GM23338 (cell line): Measurements from ENCODE around the gene CASP2. TPM values are rescaled to one million over a fixed set of nuclear protein-coding genes. Genes with fewer than 3 reads are reported as not detected.

Experiments used
- ATAC-seq: fragments of 200-7000 bp; cut with Tn5 transposase; 3 replicates; pipeline ENCODE4 v1.9.1; 2020
- DNase-seq: peaks from one replicate; pipeline ENCODE4 v3.0.0-alpha.2; 2015; ENCODE audit warnings: low spot score
- H2AFZ ChIP-seq: fragments of 200-600 bp; sonication (generic); 2 replicates; pipeline ENCODE4 v1.8.0; 2016; ENCODE audit warnings: antibody characterized with exemption, mild to moderate bottlenecking, moderate library complexity
- H3F3A ChIP-seq: fragments of 200-600 bp; sonication (generic); replicated peaks from 2 replicates; pipeline ENCODE4 v1.8.0; 2017; ENCODE audit warnings: antibody characterized with exemption, mixed run types, low read depth
- H3K27ac ChIP-seq: fragments of 200-600 bp; sonication (generic); 2 replicates; pipeline ENCODE4 v1.6.1; 2016; ENCODE audit warnings: low read depth
- H3K27me3 ChIP-seq: fragments of 200-600 bp; sonication (generic); 2 replicates; pipeline ENCODE4 v1.8.0; 2016; ENCODE audit warnings: mild to moderate bottlenecking, mixed run types, moderate library complexity; ENCODE audit not compliant: insufficient read depth
- H3K36me3 ChIP-seq: fragments of 200-600 bp; sonication (generic); 2 replicates; pipeline ENCODE4 v1.8.0; 2016; ENCODE audit warnings: mild to moderate bottlenecking; ENCODE audit not compliant: insufficient read depth
- H3K4me1 ChIP-seq: fragments of 200-600 bp; sonication (generic); 2 replicates; pipeline ENCODE4 v1.8.0; 2016; ENCODE audit warnings: mild to moderate bottlenecking, moderate library complexity; ENCODE audit not compliant: insufficient read depth
- H3K4me2 ChIP-seq: fragments of 200-600 bp; sonication (generic); 2 replicates; pipeline ENCODE4 v1.7.1; 2017; ENCODE audit warnings: mixed run types
- H3K4me3 ChIP-seq: fragments of 200-600 bp; sonication (generic); 2 replicates; pipeline ENCODE4 v1.6.1; 2016; ENCODE audit warnings: mixed run types
- H3K79me2 ChIP-seq: fragments of 200-600 bp; sonication (generic); replicated peaks from 2 replicates; pipeline ENCODE4 v1.8.0; 2017; ENCODE audit warnings: mild to moderate bottlenecking; ENCODE audit not compliant: insufficient read depth
- H3K9me2 ChIP-seq: fragments of 200-600 bp; sonication (generic); 2 replicates; pipeline ENCODE4 v1.8.0; 2017; ENCODE audit not compliant: insufficient read depth
- H4K20me1 ChIP-seq: fragments of 200-600 bp; sonication (generic); replicated peaks from 2 replicates; pipeline ENCODE4 v1.8.0; 2017; ENCODE audit warnings: mild to moderate bottlenecking; ENCODE audit not compliant: insufficient read depth
- H3K27ac Mint-ChIP-seq: 2 replicates; pipeline ENCODE4 v1.8.0; 2020; ENCODE audit warnings: inconsistent platforms, mild to moderate bottlenecking, moderate library complexity, mixed read lengths
- H3K27me3 Mint-ChIP-seq: 3 replicates; pipeline ENCODE4 v1.8.0; 2022; ENCODE audit warnings: low read depth, mild to moderate bottlenecking, moderate library complexity, mixed read lengths, inconsistent platforms; ENCODE audit not compliant: insufficient read depth, poor library complexity
- H3K36me3 Mint-ChIP-seq: 3 replicates; pipeline ENCODE4 v1.8.0; 2021; ENCODE audit warnings: low read depth, mild to moderate bottlenecking, inconsistent platforms, moderate library complexity, mixed read lengths
- H3K4me1 Mint-ChIP-seq: 3 replicates; pipeline ENCODE4 v1.8.0; 2020; ENCODE audit warnings: mild to moderate bottlenecking, inconsistent platforms, mixed read lengths
- H3K4me3 Mint-ChIP-seq: 3 replicates; pipeline ENCODE4 v1.8.0; 2021; ENCODE audit warnings: moderate library complexity, mild to moderate bottlenecking, inconsistent platforms, mixed read lengths
- H3K9me3 Mint-ChIP-seq: 3 replicates; pipeline ENCODE4 v1.8.0; 2020; ENCODE audit warnings: moderate library complexity, mild to moderate bottlenecking, inconsistent platforms, mixed read lengths
- EZH2 ChIP-seq: fragments of 200-600 bp; sonication (generic); IDR thresholded peaks from one replicate; pipeline ENCODE4 v1.8.0; 2017; ENCODE audit warnings: antibody characterized with exemption, mild to moderate bottlenecking, low read depth; ENCODE audit not compliant: unreplicated experiment
- EZH2phosphoT487 ChIP-seq: fragments of 200-600 bp; sonication (generic); IDR thresholded peaks from one replicate; pipeline ENCODE4 v1.8.1; 2018; ENCODE audit warnings: antibody characterized with exemption; ENCODE audit not compliant: unreplicated experiment
- JUNB ChIP-seq: IDR thresholded peaks from one replicate; pipeline ENCODE4 v1.6.1; 2016; ENCODE audit warnings: antibody characterized with exemption; ENCODE audit not compliant: unreplicated experiment
- NANOG ChIP-seq: IDR thresholded peaks from 2 replicates; pipeline ENCODE4 v1.6.1; 2016; ENCODE audit warnings: antibody characterized with exemption, borderline replicate concordance
- POLR2AphosphoS5 ChIP-seq: IDR thresholded peaks from 2 replicates; pipeline ENCODE4 v1.6.1; 2016; ENCODE audit warnings: antibody characterized with exemption, low read depth
- STAT1 ChIP-seq: IDR thresholded peaks from one replicate; pipeline ENCODE4 v1.6.1; 2016; ENCODE audit warnings: antibody characterized with exemption; ENCODE audit not compliant: unreplicated experiment
- ZNF114 ChIP-seq: fragments of 250-450 bp; sonication (Bioruptor Pico); IDR thresholded peaks from 2 replicates; pipeline ENCODE4 v1.5.0; 2020; ENCODE audit warnings: mild to moderate bottlenecking, moderate library complexity
- polyA plus RNA-seq: library from polyadenylated mRNA; unstranded; fragments of >200 nt; fragmentation: Nextera tagmentation; extraction: Ambion mirVana; gene quantifications from 2 replicates; pipeline ENCODE4 v1.2.1, GENCODE V29; 2016
- total RNA-seq: library from RNA; depleted of rRNA; stranded (reverse); fragments of >200 nt; shearing (Covaris generic); gene quantifications from 2 replicates; pipeline ENCODE4 v1.2.3, GENCODE V29; 2014
- TF ChIP-seq, protein P1 (sequence below): fragments of 250-450 bp; sonication (Bioruptor Pico); IDR thresholded peaks from 2 replicates; pipeline ENCODE4 v1.5.0; 2020; ENCODE audit warnings: mild to moderate bottlenecking, moderate library complexity
- TF ChIP-seq, protein P2 (sequence below): IDR thresholded peaks from 2 replicates; pipeline ENCODE4 v1.6.1; 2016; ENCODE audit warnings: antibody characterized with exemption

Gene CASP2
- total and polyA plus RNA-seq, 2 experiments from 2014 or later: 17.7 to 21.8 TPM

DNA sequence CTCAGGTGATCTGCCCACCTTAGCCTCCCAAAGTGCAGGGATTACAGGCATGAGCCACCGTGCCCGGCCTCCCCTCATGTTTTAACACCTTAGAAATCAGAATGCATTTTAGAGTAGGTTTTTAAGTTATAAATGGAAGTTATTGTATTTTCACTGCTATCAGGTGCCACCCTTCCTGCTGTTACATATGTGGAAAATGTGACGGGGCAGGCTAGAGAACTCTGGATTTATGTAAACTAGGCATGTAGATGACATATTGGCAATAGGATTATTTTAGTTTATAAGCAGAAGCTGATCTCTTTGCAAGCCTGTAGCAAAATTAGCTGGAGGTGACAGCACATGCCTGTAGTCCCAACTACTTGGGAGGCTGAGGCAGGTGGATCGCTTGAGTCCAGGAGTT is 2.1 kb downstream of the CASP2 start (continued):
- TF ChIP-seq, protein P1, sequence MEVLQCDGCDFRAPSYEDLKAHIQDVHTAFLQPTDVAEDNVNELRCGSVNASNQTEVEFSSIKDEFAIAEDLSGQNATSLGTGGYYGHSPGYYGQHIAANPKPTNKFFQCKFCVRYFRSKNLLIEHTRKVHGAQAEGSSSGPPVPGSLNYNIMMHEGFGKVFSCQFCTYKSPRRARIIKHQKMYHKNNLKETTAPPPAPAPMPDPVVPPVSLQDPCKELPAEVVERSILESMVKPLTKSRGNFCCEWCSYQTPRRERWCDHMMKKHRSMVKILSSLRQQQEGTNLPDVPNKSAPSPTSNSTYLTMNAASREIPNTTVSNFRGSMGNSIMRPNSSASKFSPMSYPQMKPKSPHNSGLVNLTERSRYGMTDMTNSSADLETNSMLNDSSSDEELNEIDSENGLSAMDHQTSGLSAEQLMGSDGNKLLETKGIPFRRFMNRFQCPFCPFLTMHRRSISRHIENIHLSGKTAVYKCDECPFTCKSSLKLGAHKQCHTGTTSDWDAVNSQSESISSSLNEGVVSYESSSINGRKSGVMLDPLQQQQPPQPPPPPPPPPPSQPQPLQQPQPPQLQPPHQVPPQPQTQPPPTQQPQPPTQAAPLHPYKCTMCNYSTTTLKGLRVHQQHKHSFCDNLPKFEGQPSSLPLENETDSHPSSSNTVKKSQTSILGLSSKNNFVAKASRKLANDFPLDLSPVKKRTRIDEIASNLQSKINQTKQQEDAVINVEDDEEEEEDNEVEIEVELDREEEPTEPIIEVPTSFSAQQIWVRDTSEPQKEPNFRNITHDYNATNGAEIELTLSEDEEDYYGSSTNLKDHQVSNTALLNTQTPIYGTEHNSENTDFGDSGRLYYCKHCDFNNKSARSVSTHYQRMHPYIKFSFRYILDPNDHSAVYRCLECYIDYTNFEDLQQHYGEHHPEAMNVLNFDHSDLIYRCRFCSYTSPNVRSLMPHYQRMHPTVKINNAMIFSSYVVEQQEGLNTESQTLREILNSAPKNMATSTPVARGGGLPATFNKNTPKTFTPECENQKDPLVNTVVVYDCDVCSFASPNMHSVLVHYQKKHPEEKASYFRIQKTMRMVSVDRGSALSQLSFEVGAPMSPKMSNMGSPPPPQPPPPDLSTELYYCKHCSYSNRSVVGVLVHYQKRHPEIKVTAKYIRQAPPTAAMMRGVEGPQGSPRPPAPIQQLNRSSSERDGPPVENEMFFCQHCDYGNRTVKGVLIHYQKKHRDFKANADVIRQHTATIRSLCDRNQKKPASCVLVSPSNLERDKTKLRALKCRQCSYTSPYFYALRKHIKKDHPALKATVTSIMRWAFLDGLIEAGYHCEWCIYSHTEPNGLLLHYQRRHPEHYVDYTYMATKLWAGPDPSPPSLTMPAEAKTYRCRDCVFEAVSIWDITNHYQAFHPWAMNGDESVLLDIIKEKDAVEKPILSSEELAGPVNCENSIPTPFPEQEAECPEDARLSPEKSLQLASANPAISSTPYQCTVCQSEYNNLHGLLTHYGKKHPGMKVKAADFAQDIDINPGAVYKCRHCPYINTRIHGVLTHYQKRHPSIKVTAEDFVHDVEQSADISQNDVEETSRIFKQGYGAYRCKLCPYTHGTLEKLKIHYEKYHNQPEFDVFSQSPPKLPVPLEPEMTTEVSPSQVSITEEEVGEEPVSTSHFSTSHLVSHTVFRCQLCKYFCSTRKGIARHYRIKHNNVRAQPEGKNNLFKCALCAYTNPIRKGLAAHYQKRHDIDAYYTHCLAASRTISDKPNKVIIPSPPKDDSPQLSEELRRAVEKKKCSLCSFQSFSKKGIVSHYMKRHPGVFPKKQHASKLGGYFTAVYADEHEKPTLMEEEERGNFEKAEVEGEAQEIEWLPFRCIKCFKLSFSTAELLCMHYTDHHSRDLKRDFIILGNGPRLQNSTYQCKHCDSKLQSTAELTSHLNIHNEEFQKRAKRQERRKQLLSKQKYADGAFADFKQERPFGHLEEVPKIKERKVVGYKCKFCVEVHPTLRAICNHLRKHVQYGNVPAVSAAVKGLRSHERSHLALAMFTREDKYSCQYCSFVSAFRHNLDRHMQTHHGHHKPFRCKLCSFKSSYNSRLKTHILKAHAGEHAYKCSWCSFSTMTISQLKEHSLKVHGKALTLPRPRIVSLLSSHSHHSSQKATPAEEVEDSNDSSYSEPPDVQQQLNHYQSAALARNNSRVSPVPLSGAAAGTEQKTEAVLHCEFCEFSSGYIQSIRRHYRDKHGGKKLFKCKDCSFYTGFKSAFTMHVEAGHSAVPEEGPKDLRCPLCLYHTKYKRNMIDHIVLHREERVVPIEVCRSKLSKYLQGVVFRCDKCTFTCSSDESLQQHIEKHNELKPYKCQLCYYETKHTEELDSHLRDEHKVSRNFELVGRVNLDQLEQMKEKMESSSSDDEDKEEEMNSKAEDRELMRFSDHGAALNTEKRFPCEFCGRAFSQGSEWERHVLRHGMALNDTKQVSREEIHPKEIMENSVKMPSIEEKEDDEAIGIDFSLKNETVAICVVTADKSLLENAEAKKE: no peak
- no peak for TF ChIP-seq NANOG
- TF ChIP-seq ZNF114: no peak
- TF ChIP-seq STAT1: no peak

DNA sequence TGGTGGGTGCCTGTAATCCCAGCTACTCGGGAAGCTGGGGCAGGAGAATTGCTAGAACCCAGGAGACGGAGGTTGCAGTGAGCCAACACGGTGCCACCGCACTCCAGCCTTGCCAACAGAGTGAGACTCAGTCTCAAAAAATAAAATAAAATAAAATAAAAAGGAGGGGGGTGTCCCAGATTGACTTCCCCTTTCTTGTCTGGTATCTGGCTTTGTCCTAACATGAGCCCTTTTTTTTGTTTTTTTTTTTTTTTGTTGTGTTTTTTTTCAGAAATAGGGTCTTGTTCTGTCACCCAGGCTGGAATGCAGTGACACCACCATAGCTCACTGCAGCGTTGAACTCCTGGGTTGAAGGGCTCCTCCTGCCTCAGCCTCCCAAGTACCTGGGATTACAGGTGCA is 4.7 kb downstream of the CASP2 start:
- Histone ChIP-seq H3K79me2 (peaks cover 62% of the 10 kb centered on the region), H3F3A (no peaks in the 10 kb centered on the region), H3K9me2 (no peaks in the 10 kb centered on the region), H3K36me3 (peaks cover 56% of the 10 kb centered on the region), H3K4me2 (no peak overlapping the region), H3K27ac (no peak overlapping the region), H3K27me3 (no peaks in the 10 kb centered on the region), H3K4me3 (no peak overlapping the region), H2AFZ (no peak overlapping the region), H4K20me1 (peaks cover 28% of the 10 kb centered on the region), H3K4me1 (peaks cover 11% of the 10 kb centered on the region; the same call in 1 of the 2 replicates)
- Mint-ChIP-seq H3K27ac (no peak overlapping the region), H3K4me3 (no peak overlapping the region), H3K4me1 (peaks cover 9% of the 10 kb centered on the region), H3K36me3 (peaks cover 78% of the 10 kb centered on the region), H3K9me3 (peaks cover 1% of the 10 kb centered on the region; the same call in 2 of the 3 replicates), H3K27me3 (peaks cover 9% of the 10 kb centered on the region)
- no peak for ATAC-seq
- no peak for DNase-seq
- TF ChIP-seq ZNF114 (no peak), JUNB (no peak), POLR2AphosphoS5 (no peak), EZH2phosphoT487 (no peak), EZH2 (no peak), STAT1 (no peak)
- TF ChIP-seq, protein P1: no peak
- TF ChIP-seq, protein P2, sequence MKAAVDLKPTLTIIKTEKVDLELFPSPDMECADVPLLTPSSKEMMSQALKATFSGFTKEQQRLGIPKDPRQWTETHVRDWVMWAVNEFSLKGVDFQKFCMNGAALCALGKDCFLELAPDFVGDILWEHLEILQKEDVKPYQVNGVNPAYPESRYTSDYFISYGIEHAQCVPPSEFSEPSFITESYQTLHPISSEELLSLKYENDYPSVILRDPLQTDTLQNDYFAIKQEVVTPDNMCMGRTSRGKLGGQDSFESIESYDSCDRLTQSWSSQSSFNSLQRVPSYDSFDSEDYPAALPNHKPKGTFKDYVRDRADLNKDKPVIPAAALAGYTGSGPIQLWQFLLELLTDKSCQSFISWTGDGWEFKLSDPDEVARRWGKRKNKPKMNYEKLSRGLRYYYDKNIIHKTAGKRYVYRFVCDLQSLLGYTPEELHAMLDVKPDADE: no peak
